Esophagus squamous epithelium (tissue), 5 donors: ENCODE measurements around the gene PHC1. TPM values are rescaled to one million over a fixed set of nuclear protein-coding genes. Genes with fewer than 3 reads are reported as not detected.

ENCODE experiments used
- DNase-seq: peaks from one replicate; lab custom pipeline; 2025; lab: John Stamatoyannopoulos, UW
- H3K27ac ChIP-seq, 4 donors: fragments of 200-600 bp; sonication (generic); one replicate each; pipeline ENCODE4 v1.5.1; 2016 to 2019; ENCODE audit warnings: mild to moderate bottlenecking in 1 of 4
- H3K27me3 ChIP-seq, 4 donors: fragments of 200-600 bp; sonication (generic); 1 replicate in 3 of 4; 2 replicates in 1 of 4; pipeline versions ENCODE4 v1.5.1 to v1.6.0; 2017 to 2021; ENCODE audit warnings: antibody characterized with exemption in 1 of 4
- H3K36me3 ChIP-seq, 3 donors: fragments of 200-600 bp; sonication (generic); one replicate each; pipeline ENCODE4 v1.5.1; 2016 to 2019
- H3K4me1 ChIP-seq, 3 donors: fragments of 200-600 bp; sonication (generic); one replicate each; pipeline ENCODE4 v1.5.1; 2017 to 2019
- H3K4me3 ChIP-seq, 4 donors: fragments of 200-600 bp; sonication (generic); 1 replicate in 3 of 4; 2 replicates in 1 of 4; pipeline ENCODE4 v1.5.1; 2016 to 2019; ENCODE audit warnings: mild to moderate bottlenecking in 2 of 4, moderate library complexity in 1 of 4
- H3K9me3 ChIP-seq, 3 donors: fragments of 200-600 bp; sonication (generic); one replicate each; pipeline ENCODE4 v1.5.1; 2016 to 2019
- CTCF ChIP-seq, 6 experiments: fragments of 450-650 bp in 4 of 6; fragments of 200-600 bp in 2 of 6; sonication (generic) in 2 of 6; IDR thresholded peaks; one replicate each; pipeline ENCODE4 v1.5.1; 2016 to 2019; ENCODE audit warnings: antibody characterized with exemption in 6 of 6, mild to moderate bottlenecking in 4 of 6, moderate library complexity in 4 of 6
- POLR2A ChIP-seq, 4 donors: fragments of 450-650 bp; IDR thresholded peaks; one replicate each; pipeline ENCODE4 v1.6.1; 2017; ENCODE audit warnings: antibody characterized with exemption in 4 of 4, mild to moderate bottlenecking in 4 of 4, moderate library complexity in 3 of 4
- WGBS, 2 donors: methylation state at CpG; one replicate each; pipeline ENCODE4 v1.1.5; 2018; 5-methylcytosine and 5-hydroxymethylcytosine counted together
- intact Hi-C: fragments of 100-400 bp; cut with DNase I; formaldehyde crosslinking; loops from one replicate; pipeline ENCODE4 v1.15.0; 2022
- total RNA-seq, 4 donors: library from RNA; depleted of rRNA; stranded (reverse); fragments of >200 nt; gene quantifications; one replicate each; pipeline ENCODE4 v1.1.0, GENCODE V29; 2016
- donor health status: DM: yes; HTN: yes; CAD: no.

PHC1 gene
- total RNA-seq, 4 donors from 2014 or later = 10.1 to 21.7 (median 18.6) TPM

- Histone ChIP-seq H3K36me3 (no peaks in the 10 kb centered on the region), H3K4me3 (no peak overlapping the region), H3K27me3 (no peaks in the 10 kb centered on the region), H3K27ac (no peak overlapping the region), H3K9me3 (no peaks in the 10 kb centered on the region), H3K4me1 (no peaks in the 10 kb centered on the region)
- intact Hi-C loops = no loop called here
- DNase-seq = no peak
- TF ChIP-seq CTCF (IDR thresholded peaks at IDR 0.05) = no peak
- TF ChIP-seq POLR2A (IDR thresholded peaks at IDR 0.05) = no peak
- WGBS, 2 donors = 66 to 71% methylated on average over 3 of the region's 3 CpGs
Measured at GRCh38 chr12:8903646-8904045, 10.7 kb upstream of the PHC1 start.

- Histone ChIP-seq H3K4me1 (no peaks in the 10 kb centered on the region), H3K36me3 (no peaks in the 10 kb centered on the region), H3K9me3 (no peaks in the 10 kb centered on the region), H3K27me3 (no peaks in the 10 kb centered on the region), H3K27ac (no peak overlapping the region), H3K4me3 (no peak overlapping the region)
- DNase-seq = no peak
- TF ChIP-seq POLR2A (IDR thresholded peaks at IDR 0.05) (no peak), CTCF (IDR thresholded peaks at IDR 0.05) (no peak)
- intact Hi-C loops = no loop called here
Measured at GRCh38 chr12:8904665-8905064, 9.6 kb upstream of the PHC1 start.

GRCh38 chr12:8905546-8905945, 8.8 kb upstream of the PHC1 start:
- Histone ChIP-seq H3K9me3 (no peaks in the 10 kb centered on the region), H3K4me3 (no peak overlapping the region), H3K36me3 (no peaks in the 10 kb centered on the region), H3K27me3 (no peaks in the 10 kb centered on the region), H3K4me1 (no peaks in the 10 kb centered on the region), H3K27ac (no peak overlapping the region)
- TF ChIP-seq CTCF (IDR thresholded peaks at IDR 0.05) (no peak), POLR2A (IDR thresholded peaks at IDR 0.05) (no peak)
- 81 to 89% methylated on average over 8 to 10 of the region's 10 CpGs for WGBS, 2 donors
- intact Hi-C loops = no loop called here
- no peak for DNase-seq

GRCh38 chr12:8906266-8907180, 7.8 kb upstream of the PHC1 start:
- Histone ChIP-seq H3K27me3 (no peaks in the 10 kb centered on the region), H3K9me3 (no peaks in the 10 kb centered on the region), H3K4me3 (no peak overlapping the region), H3K27ac (no peak overlapping the region), H3K4me1 (no peaks in the 10 kb centered on the region), H3K36me3 (no peaks in the 10 kb centered on the region)
- 86 to 90% methylated on average over 14 to 15 of the region's 16 CpGs for whole genome bisulfite sequencing, 2 donors
- TF ChIP-seq CTCF (IDR thresholded peaks at IDR 0.05) = no peak
- no peak for TF ChIP-seq POLR2A (IDR thresholded peaks at IDR 0.05)
- intact Hi-C loops = no loop called here
- no peak for DNase-seq

- Histone ChIP-seq H3K27me3 (no peaks in the 10 kb centered on the region), H3K36me3 (no peaks in the 10 kb centered on the region), H3K4me3 (no peak overlapping the region), H3K27ac (no peak overlapping the region), H3K9me3 (no peaks in the 10 kb centered on the region), H3K4me1 (peaks cover 0 to 3% (median 1%) of the 10 kb centered on the region in 3 donors)
- 79 to 89% methylated on average over 3 of the region's 3 CpGs for WGBS, 2 donors
- DNase-seq = no peak
- TF ChIP-seq CTCF (IDR thresholded peaks at IDR 0.05) = no peak
- no peak for TF ChIP-seq POLR2A (IDR thresholded peaks at IDR 0.05)
- intact Hi-C loops = no loop called here
Measured at GRCh38 chr12:8907513-8907912, 6.8 kb upstream of the PHC1 start.
